GM19351 (cell line): Measurements from ENCODE around the gene BMPER.

Source experiments
- ATAC-seq: cut with Tn5 transposase; IDR thresholded peaks from one replicate; pipeline ENCODE4 v1.9.1; 2021; ENCODE audit warnings: mild to moderate bottlenecking, moderate library complexity; ENCODE audit not compliant: unreplicated experiment

BMPER gene

GRCh38 chr7:34086981-34087380 is 181.6 kb downstream of the BMPER start:
- no peak for ATAC-seq

GRCh38 chr7:34087892-34088891 is 182.9 kb downstream of the BMPER start:
- ATAC-seq: no peak

DNA sequence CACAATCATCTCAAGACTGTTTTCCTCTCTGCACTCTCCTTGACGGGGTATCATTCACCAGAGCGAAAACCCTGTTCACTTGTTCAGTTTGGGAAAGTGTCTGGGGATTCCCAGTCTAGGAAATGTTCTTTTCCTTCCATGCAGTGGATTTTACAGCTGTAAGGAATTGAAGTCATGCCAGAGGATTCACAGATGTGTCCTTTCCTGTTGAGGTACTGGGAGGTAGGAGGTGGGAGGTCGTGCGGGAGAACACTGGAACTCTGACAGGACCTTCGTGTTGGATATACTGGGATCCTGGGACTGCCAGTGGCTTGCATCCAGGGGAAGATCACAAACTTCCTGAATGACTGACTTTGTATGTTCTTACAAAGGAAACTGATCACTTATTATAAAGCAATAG is 185.5 kb downstream of the BMPER start:
- no peak for ATAC-seq

- no peak for ATAC-seq
Measured at GRCh38 chr7:34091321-34091917, 186.1 kb downstream of the BMPER start.

DNA sequence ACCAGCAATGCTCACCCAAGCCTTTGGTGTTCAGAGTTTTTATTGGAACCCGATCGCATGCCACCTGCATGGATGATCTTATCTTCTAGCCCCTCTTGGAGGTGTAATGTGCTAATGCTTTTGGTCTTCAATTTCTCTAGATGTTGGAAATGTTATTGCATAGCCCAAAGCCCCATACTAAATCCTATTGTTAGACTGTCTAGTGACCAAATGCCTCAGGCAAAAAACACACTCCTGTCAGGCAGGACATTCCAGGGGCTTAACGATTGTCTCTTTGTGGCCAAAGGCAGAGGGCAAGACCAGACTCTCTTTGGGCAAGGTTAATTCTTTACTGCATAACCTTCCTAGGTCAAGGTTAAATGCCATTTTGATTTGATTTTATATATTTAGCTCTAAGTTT is 187.9 kb downstream of the BMPER start:
- ATAC-seq: no peak

GRCh38 chr7:34096198-34096651 is 190.9 kb downstream of the BMPER start:
- ATAC-seq: no peak

DNA sequence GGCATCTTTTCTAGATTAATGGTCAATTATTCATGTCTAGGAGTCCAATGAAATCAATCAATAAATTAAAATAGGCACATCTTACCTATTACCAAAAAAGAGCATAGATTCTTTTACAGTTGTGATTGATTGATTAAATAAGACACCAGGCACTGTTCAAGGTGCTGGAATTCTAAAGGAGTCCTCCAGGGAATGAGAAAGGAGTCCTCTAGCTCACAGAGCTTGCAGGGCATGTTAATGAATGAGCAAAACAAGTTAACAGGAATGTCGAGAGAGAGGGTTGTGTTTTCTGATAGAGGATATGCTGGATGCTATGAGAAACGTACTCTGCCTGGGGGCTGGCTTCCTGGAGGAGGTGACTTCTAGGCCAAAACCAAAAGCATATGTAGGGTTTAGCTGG is 191.4 kb downstream of the BMPER start:
- no peak for ATAC-seq

GRCh38 chr7:34100661-34101060 is 195.3 kb downstream of the BMPER start:
- no peak for ATAC-seq

- no peak for ATAC-seq
Measured at GRCh38 chr7:34104115-34104514, 198.8 kb downstream of the BMPER start.

GRCh38 chr7:34104992-34105391 is 199.7 kb downstream of the BMPER start:
- no peak for ATAC-seq

DNA sequence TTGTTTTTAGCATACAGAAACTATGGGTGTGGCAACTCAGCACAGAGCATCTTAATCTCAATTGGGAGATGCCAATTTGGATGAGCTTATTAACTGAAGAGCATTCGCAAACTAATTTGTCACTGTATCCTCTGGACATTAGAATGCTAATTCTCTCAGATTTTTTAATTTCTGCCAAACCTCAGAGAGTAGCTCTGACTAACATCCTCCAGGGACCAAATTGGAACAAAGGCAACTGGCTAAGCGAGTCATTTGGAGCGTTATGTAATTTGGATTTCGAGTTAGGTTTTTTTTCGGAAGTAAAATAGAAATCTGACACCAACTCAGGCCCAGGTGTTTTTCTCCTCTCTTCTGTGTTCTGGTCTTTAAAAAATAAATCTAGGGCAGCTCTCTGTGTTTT is 201.9 kb downstream of the BMPER start:
- no peak for ATAC-seq

DNA sequence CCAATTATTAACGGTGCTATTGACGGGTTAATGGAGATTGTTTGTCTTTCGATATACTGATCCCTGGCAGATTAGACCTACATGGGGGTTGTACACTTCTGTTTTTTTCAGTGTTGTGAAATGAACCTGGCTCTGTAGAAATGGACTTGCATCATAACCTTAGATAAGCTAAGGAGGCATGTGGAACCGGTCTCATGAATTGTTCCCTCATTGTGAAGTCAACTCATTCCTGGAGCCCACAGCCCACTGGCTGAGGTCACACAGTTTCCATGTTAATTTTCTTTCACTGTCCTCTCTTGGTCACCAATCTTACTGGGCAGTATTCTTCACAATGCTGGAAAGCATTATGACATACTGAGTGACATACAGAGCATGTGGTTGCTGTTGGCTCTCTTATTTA is 202.8 kb downstream of the BMPER start:
- ATAC-seq: no peak

DNA sequence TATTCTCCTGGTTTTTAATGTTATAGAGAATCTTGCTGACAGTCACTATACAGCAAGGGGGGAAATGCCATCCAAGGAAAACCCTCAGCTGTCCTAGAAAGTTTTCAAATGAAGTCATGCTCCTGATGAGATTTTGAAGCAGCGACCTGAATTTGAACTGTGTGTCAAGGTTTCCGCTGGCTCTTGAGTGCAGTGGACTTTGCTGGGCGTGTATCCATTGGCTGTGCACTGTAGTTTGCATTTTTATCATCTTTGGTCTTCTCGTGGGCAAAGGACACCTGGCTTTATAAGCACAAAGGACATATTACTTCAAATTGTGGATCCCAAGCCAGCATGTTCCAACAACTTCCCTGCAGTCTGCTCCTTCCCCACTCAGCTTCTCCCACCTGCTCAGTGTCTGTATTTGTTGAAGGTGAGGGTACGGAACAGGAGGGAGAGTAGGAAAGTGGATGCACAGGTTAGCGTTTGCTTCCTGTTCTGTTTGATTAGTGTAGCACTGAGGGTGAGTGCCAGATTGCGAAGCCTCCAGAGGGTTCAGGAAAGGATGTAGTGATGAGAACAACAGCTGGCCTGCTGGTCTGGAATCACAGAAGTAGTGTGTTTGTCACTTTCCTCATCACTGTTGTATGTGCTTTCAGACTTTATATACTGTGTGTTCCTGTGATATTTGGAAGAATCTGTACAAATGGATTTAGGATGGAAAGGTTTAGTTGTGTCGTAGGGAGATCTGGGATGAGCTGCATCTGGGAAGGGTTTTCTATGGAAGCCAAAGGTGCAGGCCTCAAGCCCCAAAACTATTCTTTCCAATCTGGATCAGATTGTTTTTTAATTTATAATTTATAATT is 204.8 kb downstream of the BMPER start:
- ATAC-seq: no peak

DNA sequence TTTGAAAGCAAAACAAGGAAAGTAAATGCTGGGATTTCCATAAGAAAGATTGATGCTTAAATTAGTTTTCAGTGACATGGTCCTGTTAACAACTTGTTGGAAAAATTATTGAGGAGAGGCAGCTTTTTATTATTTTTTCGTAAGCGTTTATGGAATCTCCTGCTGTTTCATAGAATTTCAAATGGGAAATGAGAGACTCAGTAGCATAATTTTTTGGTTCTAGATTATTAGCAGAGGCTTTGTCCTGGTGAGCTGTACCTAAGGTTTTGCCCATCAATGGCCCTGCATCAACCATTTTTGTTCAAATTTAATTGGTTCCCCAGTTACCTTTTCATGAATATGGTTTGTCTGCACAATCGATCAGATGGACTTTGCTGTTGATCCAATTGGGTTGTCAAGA is 205.7 kb downstream of the BMPER start:
- ATAC-seq: no peak

DNA sequence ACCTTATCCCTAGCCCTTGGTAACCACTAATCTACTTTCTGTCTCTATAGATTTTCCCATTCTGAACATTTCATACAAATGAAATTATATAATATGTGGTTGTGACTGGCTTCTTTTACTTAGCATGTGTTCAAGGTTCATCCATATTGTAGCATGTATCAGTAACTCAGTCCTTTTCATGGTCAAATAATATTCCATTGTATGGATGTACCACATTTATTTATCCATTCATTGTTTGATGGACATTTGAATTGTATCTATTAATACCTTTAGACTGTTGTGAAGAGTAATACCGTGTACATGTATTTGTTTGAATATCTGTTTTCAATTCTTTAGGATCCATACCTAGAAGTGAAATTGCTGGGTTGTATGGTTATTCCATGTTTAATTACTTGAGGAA is 210.2 kb downstream of the BMPER start:
- ATAC-seq: no peak

DNA sequence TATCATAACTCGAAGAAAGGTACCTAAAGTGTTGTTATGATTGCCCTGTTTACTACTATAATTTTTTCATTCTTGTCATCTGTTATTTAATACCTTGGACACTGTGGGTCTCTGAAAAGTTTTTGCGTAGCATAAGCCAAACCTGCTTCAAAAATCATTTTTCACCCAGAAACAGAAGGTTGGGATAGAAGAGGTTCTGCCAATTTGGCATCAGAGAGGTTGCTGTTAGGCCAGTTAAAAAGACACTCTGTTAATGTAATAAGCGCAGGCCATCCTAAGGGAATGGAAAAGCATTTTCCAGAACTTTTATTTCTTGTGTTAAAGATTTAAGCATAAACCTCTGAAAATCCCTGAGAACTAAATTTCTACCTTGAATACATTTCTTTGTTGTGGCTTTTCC is 212.2 kb downstream of the BMPER start:
- ATAC-seq: no peak

DNA sequence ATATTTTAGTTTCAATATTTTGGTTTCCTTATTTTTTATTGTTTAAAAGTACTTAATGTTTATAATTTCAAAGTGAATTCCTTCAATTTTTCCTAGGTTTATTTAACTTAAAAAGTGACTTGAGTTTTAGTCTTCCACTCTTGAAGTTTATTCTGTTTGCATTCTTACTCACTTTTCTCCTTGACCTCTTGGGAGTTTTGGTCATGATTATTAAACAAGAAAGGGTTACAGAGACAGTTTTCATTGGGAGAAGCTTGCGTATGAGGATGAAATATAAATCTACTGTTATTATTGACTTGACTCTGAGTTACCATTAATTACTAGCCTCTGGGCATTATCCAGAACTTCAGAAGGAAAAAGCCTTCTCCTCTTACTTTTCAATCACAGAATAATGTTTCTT is 216.0 kb downstream of the BMPER start:
- no peak for ATAC-seq

DNA sequence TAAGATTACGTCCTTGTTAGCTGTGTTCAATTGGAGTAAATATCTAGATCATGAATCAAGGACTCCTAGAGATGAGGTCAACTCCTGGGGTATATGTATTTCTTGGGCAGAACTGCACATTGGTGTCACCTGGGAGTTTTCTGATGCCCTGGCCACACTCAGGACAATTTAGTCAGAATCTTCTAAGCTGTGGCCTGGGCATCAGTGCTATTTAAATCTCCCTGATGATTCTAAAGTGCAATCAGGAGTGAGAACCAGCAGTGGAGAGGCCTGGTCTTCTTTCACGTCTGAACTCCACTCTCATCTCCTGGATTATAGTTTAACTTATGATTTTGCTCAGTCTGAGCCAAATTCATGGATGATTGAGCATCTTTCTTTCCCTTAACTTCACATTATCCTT is 218.0 kb downstream of the BMPER start:
- no peak for ATAC-seq

GRCh38 chr7:34124765-34125164 is 219.4 kb downstream of the BMPER start:
- ATAC-seq: no peak

DNA sequence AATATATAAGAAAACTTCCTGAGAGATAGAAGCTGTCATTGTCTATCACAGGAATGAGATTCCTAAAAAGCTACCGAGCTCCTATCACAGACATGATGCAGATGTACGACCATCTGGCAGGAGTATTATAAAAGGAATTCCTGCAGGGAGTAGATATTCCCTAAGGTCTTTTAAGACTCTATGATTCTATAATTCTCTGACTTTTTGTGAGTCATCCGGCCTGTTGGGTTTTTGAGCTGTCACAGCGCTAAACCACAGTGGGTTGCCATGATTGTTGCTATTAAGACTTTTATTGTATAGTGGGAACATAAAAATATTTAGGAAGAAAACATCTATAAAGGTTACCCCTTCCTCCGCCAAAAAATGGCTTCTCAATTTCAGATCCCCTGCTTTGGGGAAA is 223.4 kb downstream of the BMPER start:
- no peak for ATAC-seq

DNA sequence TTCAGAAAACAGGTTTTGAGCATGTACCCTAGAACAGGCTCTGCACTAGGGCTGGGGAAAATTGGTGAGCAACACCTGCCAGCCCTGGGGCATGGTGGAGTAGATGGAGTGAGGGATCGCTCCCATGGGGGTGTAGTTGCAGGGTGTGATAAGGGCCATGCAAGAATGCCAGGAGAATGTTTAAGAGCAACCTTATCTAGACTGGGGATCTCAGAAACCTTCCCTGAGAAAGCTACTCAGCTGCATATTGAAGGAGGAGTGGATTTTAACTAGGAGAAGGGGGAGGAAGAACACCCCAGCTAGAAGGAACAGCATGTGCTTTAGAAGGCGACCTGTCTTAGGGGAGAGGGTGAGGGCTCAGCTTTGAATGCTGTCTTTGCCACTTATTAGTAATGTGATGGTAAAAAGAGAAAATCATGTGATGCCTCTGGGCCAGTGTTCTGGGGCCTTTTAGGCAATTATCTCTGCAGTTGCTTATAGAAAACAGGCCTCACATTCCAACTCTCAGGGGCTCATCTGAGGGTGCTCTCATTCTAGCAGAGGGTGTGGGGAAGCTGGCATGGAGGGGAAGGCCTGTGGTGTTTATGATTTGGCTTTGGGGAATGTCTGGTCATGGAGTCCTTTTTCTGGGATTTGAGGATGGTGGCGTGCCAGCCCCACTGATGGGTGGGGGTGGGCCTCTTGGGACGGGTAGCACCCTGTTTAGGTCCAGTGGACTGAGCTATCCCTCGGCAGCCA is 225.4 kb downstream of the BMPER start:
- no peak for ATAC-seq
